Activated CD4-positive, CD25-positive, alpha-beta regulatory T cell (primary cell): ENCODE measurements around the gene PPM1N.
A peak's percentile ranks its signal among the peaks of the same experiment; 100 is the strongest.
"Not testable (repeated sequence)": the region's sequence is repeated elsewhere in the genome, so short reads cannot be mapped to it uniquely, and the experiment has no call there.

Experiments used
- DNase-seq, 4 experiments: peaks; one replicate each; lab custom pipeline; 2025; lab: John Stamatoyannopoulos, UW

PPM1N gene

GRCh38 chr19:45508861-45509691, 10.8 kb downstream of the PPM1N start:
- DNase-seq = peak in 1 of 4 experiments; percentile 20

- no peak for DNase-seq
Measured at GRCh38 chr19:45509692-45510015, 11.4 kb downstream of the PPM1N start.

DNA sequence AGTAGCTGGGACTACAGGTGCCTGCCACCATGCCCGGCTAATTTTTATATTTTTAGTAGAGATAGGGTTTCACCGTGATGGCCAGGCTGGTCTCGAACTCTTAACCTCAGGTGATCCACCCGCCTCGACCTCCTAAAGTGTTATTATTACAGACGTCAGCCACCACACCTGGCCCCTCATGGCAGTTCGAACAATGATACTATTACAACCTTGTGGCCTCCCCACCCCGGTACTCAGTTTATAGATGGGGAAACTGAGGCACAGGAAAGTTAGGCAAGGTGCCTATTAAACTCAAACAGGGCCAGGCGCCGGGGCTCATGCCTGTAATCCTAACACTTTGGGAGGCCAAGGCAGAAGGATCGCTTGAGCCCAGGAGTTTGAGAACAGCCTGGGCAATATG, 12.1 kb downstream of the PPM1N start:
- not testable (repeated sequence) for DNase-seq

DNA sequence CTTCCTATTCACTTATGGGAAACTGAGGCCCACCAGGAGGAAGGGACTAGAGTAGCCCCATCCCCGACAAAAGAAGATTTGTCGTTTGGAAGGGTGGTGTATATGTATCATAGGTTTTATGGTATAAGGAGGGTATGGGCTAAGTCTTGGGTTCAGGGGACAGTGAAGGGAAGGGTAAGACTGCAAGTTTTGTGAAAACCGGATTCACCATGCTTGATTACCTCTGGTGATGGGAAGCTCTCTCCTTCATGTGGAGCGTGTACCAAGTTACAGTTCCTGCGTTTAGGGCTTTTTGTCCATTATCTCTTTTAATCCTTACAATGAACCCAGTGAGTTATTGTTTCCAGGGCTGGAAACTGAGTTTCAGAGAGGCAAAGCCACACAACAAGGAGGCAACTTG, 12.8 kb downstream of the PPM1N start:
- DNase-seq = no peak

GRCh38 chr19:45512881-45513483, 14.7 kb downstream of the PPM1N start:
- no peak for DNase-seq

DNA sequence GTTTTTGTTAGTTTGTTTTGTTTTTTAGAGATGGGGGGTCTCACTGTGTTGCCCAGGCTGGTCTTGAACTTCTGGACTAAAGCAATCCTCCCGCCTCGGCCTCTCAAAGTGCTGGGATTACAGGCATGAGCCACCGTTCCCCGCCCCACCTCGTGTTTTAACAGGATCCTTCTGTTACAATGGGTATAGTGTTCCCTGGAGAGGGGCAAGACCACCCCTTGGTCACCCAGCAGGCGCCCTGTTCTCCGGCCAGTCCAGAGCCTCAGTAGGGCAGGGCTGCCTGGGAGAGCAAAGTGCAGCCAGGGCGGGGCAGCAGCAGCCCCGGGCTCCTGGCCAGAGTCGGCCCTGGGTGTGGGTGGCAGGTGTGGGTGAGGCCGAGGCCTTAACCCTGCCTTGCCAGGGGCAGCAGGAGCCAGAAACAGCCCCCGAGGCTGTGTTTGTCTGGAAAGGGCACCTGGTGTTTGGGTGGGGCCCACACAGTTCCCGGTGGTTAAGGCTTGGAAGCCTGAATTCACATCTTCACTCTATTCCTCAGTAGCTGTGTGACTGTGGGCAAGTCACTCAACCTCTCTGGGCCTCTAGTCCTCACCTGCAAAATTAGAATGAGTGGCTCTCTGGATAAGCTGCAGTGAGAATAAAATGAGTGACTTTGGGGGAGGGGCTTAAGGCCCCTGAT, 16.3 kb downstream of the PPM1N start:
- no peak for DNase-seq

DNA sequence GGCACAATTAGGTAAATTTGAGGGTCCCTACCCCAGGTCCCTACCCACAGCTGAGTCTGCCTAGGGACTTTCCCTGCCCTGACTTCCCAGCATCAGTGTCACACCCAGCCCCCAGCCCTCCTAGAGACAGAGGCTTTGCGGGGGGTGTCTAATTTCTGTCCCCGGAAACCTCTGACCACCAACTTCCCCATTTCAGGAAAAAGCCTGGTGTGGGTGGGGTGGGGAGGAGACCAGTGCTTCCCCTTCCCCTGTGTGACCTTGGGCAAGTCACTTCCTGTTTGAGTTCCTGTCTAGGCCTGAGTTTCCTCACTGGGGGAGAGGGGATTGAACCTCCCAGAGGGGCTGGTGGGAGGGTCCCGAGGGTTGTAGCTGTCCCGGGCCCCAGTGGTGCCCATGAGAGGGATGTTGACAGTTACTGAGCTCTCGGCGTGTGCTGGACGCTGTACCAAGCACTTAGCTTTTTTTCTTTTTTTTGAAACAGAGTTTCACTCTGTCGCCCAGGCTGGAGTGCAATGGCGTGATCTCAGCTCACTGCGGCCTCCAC, 16.9 kb downstream of the PPM1N start:
- DNase-seq = no peak

DNA sequence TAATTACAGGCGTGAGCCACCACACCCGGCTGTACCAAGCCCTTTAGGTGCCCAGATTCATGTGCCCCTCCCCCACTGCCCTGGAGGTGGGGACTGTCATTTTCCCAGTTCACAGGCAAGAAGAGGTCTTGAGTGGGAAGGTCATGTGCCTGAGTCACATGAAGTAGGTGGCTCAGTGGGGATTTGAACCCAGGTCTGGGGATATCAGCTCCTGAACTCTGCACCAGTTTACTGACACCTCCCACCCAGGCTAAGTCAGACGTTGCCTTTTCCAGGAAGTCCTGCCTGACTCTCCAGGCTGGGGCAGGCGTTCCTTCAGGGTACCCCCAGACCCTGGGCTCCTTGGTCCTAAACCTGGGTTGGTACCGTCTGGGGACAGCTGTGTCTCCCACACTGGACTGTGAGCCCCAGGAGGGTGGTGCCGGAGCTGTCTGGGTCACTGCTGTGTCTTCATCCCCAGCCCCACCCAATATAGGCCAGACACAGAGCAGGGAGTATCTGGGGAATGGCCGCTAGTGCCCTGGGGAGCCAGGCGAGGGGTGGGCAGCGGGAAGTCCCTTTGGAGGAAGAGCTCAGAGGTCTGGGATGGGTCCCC, 17.7 kb downstream of the PPM1N start:
- no peak for DNase-seq

GRCh38 chr19:45517238-45517637, 19.0 kb downstream of the PPM1N start:
- DNase-seq = no peak

- DNase-seq = no peak
Measured at GRCh38 chr19:45517641-45518468, 19.6 kb downstream of the PPM1N start.

DNA sequence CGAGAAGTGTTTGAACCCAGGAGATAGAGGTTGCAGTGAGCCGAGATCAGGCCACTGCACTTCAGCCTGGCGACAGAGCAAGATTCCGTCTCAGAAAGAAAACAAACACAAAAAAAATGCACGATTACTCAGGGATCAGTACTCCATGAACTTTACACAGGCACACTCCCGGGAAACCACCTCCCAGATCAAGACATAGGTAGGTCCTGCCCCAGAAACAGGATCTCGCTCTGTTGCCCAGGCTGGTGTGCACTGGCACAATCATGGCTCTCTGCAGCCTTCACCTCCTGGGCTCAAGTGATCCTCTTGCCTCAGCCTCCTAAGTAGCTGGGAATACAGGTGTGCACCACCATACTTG, 20.2 kb downstream of the PPM1N start:
- DNase-seq = no peak

DNA sequence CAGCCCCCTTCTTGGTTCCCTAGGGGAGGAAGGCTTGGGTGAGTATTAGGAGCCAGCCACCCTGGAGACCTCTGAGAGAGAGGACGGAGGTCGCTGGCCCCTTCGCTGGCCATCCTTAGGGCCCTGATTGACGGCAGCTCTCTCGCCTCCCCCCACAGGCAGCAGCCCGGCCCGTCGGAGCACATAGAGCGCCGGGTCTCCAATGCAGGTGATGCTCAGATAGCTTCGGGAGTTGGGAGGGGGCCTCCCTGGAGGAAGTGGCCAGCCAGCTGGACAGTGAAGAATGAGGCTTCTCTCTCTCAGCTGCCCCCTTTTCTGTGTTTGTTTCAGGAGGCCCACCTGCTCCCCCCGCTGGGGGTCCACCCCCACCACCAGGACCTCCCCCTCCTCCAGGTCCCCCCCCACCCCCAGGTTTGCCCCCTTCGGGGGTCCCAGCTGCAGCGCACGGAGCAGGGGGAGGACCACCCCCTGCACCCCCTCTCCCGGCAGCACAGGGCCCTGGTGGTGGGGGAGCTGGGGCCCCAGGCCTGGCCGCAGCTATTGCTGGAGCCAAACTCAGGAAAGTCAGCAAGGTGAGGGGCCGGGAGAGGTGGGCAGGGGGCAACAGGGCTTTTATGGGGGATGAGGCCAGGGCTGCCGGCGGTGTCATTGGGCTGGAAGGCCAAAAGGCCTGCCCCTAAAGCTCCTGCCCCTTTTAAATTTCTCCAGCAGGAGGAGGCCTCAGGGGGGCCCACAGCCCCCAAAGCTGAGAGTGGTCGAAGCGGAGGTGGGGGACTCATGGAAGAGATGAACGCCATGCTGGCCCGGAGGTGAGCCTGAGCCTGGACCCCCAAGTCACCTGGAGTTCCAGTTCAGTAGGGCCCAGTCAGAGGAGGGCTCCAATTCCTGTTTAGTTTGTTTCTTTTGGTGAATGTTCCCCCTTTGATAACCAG, 24.0 kb downstream of the PPM1N start:
- no peak for DNase-seq

GRCh38 chr19:45523642-45524256, 25.5 kb downstream of the PPM1N start:
- DNase-seq = peak; percentile 24 to 58 (median 32)

- no peak for DNase-seq
Measured at GRCh38 chr19:45524575-45525129, 26.4 kb downstream of the PPM1N start.

GRCh38 chr19:45526143-45526542, 27.9 kb downstream of the PPM1N start:
- no peak for DNase-seq

DNA sequence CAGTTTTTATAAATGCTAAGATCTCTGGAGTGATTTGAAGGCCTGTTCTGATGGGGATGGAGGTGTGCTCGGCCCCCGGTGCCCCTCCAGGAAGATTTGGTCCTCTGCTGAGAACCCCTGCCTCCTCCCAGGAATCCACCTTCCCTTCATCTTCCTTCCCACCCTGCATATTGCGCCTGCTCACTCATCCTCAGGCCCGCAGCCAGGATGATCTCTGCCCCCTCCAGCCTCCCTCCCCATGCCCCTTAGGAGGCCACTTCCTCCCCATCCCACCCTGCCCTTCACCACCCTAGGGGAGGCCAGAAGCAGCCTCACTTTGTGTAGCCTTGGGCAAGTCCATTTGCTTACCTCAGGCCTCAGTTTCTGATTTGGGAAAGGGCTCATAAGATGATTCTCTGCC, 28.7 kb downstream of the PPM1N start:
- DNase-seq = no peak

DNA sequence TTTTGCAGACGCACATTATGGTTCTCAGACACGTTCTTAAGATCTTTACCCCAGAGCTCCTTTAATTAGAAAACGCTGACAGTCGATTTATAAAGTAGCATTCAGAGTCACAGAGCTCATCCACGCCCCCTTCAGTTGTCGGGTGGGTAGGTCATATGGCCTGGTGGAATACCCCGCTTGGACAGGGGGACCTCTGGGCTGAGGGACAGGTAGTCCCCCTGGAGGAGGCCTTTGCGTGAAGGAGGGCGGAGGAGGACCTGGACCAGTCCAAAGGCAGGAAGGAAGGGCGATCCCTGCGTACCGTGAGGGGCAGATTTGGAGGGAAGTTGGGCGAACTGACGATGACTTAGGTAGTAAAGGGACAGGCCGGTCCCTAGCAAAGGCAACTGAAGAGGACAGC, 29.5 kb downstream of the PPM1N start:
- no peak for DNase-seq

GRCh38 chr19:45528149-45528743, 30.0 kb downstream of the PPM1N start:
- no peak for DNase-seq

- DNase-seq = no peak
Measured at GRCh38 chr19:45528744-45529419, 30.6 kb downstream of the PPM1N start.
